GM13977 (cell line): ENCODE measurements around the gene LGALS9.
"Not testable (repeated sequence)": the region's sequence is repeated elsewhere in the genome, so short reads cannot be mapped to it uniquely, and the experiment has no call there.

Source experiments
- DNase-seq: peaks from one replicate; pipeline ENCODE4 v3.0.0; 2012; ENCODE audit warnings: low spot score
- CTCF ChIP-seq: IDR thresholded peaks from 2 replicates; pipeline ENCODE4 v1.5.1; 2012; ENCODE audit warnings: mild to moderate bottlenecking, control low read depth; ENCODE audit not compliant: insufficient read depth; ENCODE audit errors: extremely low read depth, missing control alignments
- in situ Hi-C: fragments of 300-500 bp; cut with MboI; formaldehyde crosslinking; loops from one replicate; pipeline ENCODE4 v1.12.0; 2022; ENCODE audit warnings: low sequenced_read_pairs, low pct_unique_long_range_greater_than_20kb, mixed read lengths, inconsistent platforms; ENCODE audit not compliant: unreplicated experiment

Gene LGALS9

GRCh38 chr17:27622986-27623385 is 8.0 kb upstream of the LGALS9 start:
- in situ Hi-C loops = no loop called here
- no peak for TF ChIP-seq CTCF
- no peak for DNase-seq

- no peak for DNase-seq
- in situ Hi-C loops = no loop called here
- no peak for TF ChIP-seq CTCF
These were observed 7.4 kb upstream of the LGALS9 start for GRCh38 chr17:27623614-27624013.

GRCh38 chr17:27624539-27624938 is 6.4 kb upstream of the LGALS9 start:
- TF ChIP-seq CTCF = no peak
- DNase-seq = no peak
- in situ Hi-C loops = no loop called here

GRCh38 chr17:27625856-27626255 is 5.1 kb upstream of the LGALS9 start:
- no peak for DNase-seq
- TF ChIP-seq CTCF = no peak
- in situ Hi-C loops = no loop called here

GRCh38 chr17:27627514-27627913 is 3.5 kb upstream of the LGALS9 start:
- in situ Hi-C loops = no loop called here
- TF ChIP-seq CTCF = no peak
- no peak for DNase-seq

GRCh38 chr17:27628376-27628775 is 2.6 kb upstream of the LGALS9 start:
- no peak for TF ChIP-seq CTCF
- in situ Hi-C loops = no loop called here
- no peak for DNase-seq

GRCh38 chr17:27629260-27629659 is 1.7 kb upstream of the LGALS9 start:
- DNase-seq, in situ Hi-C loops: not testable (repeated sequence)
